ENCODE measurements around the gene KIF5A.
"Not testable (repeated sequence)": the region's sequence is repeated elsewhere in the genome, so short reads cannot be mapped to it uniquely, and the experiment has no call there.

KIF5A gene

DNA sequence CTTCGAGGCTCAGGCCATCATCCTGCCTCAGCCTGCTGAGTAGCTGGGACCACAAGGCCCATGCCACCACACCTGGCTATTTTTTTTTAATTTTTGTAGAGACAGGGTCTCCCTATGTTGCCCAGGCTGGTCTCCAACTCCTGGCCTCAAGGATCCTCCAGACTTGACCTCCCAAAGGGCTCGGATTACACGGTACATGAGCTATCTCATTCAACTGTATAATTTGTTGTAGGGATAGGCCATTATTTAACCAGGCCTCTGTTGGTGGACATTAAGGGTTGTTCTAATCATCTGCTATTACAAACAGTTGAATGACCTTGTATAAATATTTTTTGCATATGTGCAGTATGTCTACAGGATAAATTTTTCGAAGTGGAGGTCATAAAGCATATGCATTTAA lies 9.0 kb downstream of the KIF5A start:
- no peak for DNase-seq

DNA sequence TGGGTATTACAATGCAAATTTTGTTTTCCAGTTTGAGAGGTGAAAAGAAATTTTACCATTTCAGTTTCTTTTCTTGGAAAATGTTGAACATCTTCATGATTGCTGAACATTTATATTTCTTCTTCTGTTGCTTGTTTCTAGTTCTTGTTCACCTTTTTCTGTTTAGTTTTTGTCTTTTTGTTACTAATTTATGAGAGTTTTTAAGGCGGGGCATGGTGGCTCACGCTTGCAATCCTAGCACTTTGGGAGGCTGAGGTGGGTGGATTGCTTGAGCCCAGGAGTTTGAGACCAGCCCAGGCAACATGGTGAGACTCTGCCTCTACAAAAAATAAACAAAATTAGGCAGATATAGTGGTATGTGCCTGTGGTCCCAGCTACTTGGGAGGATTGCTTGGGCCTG lies 10.7 kb downstream of the KIF5A start:
- no peak for DNase-seq

GRCh38 chr12:57561117-57561516 lies 11.3 kb downstream of the KIF5A start:
- DNase-seq, result not testable (repeated sequence)

GRCh38 chr12:57563358-57563757 lies 13.5 kb downstream of the KIF5A start:
- DNase-seq, result no peak

- DNase-seq, result no peak
Measured at GRCh38 chr12:57564178-57564740, 14.4 kb downstream of the KIF5A start.

GRCh38 chr12:57568838-57569237 lies 19.0 kb downstream of the KIF5A start:
- DNase-seq, result no peak

GRCh38 chr12:57569858-57570257 lies 20.0 kb downstream of the KIF5A start:
- no peak for DNase-seq

GRCh38 chr12:57570438-57570837 lies 20.6 kb downstream of the KIF5A start:
- not testable (repeated sequence) for DNase-seq

GRCh38 chr12:57571926-57572762 lies 22.3 kb downstream of the KIF5A start:
- no peak for DNase-seq

GRCh38 chr12:57574795-57575194 lies 25.0 kb downstream of the KIF5A start:
- no peak for DNase-seq

- DNase-seq, result no peak
Measured at GRCh38 chr12:57575771-57576612, 26.1 kb downstream of the KIF5A start.

DNA sequence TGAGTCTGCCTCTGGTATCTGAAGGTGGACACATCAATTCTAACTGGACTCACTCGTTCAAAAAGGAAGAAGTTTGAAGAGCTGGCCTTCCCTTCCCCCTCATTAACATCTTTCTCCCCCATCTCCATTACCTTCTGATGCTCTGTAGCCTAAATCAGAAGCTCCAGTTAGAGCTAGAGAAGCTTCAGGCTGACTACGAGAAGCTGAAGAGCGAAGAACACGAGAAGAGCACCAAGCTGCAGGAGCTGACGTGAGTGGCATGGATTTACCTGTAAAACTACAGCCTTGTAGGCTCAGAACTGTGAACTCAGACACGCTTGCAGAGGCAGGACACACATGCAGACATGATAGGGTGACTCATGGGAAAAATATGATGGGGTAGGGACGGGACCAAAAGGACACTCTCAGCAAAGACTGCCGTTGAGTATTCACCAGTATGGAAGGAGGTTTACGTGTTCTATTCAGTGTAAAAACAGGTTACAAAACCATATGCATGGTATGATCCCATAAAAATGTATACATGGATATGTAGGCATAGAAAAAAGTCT lies 26.8 kb downstream of the KIF5A start:
- DNase-seq, result no peak

GRCh38 chr12:57577981-57578758 lies 28.3 kb downstream of the KIF5A start:
- DNase-seq, result no peak

DNA sequence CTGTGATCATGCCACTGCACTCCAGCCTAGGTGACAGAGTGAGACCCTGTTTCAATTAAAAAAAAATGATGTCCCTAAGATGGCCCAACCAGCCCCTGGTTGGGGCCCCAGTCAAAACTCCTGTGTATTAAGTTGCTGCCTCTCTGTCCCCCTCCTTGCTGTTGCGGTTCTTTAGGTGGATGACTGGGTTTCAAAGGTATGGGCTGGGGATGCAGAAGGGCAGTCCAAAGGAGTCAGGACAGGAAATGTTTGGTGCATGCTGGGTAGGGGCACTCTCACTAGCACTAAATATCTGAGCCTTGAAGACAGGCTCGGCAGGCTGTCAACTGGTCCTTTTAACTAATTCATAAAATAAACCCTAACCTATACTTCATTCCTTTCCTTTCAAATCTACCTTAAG lies 29.2 kb downstream of the KIF5A start:
- no peak for DNase-seq

DNA sequence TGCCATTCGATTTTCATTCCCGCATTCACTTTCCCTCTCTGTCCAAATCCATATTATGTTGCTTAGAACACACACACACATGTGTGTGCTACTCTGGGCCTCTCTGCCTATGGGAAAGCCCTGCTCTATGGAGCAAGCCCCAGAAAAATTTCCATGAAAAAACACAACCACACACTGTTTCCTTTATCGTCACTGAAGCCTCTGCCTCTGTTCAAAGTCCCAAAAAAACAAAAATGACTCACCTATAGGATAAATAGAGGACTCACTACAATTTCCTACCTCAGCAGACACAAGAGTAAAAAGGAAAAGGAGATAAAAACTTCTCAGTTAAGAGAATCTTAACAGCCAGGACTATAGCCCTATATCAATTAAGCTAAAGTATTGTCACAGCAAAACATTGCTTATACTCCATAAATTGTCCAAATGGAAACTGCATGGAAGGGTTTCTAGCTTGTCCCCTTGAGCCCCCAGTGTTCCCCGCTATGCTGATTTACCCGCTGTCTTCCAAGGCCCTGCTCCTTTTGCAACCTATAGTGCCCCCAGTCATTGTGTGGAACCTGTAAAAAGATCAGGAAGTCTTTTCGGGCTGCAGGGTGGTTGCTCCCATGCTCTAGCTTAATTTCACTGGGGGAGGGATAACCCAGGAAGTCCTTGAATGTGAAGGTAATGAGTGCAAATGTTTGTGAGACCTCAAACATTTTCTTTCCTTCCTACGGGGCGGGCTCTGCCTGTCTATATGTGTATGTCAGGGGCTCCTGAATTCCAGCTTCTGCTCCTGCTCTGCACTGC lies 30.0 kb downstream of the KIF5A start:
- no peak for DNase-seq

DNA sequence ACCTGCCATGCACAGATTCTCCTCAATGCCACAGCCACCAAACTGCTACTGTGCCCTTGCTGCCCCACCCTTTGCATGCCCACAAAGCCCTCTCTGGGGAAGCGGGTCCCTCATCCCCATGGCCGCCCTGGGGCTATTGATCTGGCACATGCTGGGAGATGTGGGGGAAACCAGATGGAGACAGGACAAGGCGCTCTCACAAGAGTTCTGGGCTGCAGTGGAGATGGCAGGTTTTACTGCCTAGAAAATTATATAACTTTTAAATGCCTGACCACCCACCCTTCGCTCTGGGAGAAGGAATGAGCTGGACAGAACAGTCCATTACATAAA lies 30.6 kb downstream of the KIF5A start:
- DNase-seq, result no peak

GRCh38 chr12:57581802-57582201 lies 32.0 kb downstream of the KIF5A start:
- DNase-seq, result no peak

- no peak for DNase-seq
Measured at GRCh38 chr12:57582440-57582839, 32.6 kb downstream of the KIF5A start.

GRCh38 chr12:57583008-57583831 lies 33.4 kb downstream of the KIF5A start:
- peak; percentile 62 for DNase-seq

DNA sequence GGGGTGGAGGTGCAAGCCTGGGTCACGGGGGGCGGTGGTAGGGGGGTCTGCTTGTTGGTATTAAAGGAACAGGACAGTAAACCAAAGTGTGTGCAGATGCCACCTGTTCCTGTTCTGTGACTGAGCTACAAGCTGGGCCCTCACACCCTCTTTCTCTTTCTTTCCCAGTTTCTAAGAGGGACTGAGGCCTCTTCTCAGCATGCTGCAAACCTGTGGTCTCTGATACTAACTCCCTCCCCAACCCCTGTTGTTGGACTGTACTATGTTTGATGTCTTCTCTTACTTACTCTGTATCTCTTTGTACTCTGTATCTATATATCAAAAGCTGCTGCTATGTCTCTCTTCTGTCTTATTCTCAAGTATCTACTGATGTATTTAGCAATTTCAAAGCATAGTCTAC lies 34.2 kb downstream of the KIF5A start:
- DNase-seq, result no peak

- DNase-seq, result no peak
Measured at GRCh38 chr12:57584690-57585089, 34.8 kb downstream of the KIF5A start.
